Astrocyte (in vitro differentiated cells and primary cell): Measurements from ENCODE around the gene RBP3. TPM values are rescaled to one million over a fixed set of nuclear protein-coding genes. Genes with fewer than 3 reads are reported as not detected.

Experiments
- DNase-seq: peaks from one replicate; pipeline ENCODE4 v3.0.0-alpha.2; 2010; ENCODE audit warnings: low read depth
- FAIRE-seq: peaks from 2 replicates; lab custom pipeline; 2011; peaks lifted over from hg19 to GRCh38; lab: Jason Lieb, UNC
- H2AFZ ChIP-seq: 2 replicates; pipeline ENCODE4 v1.6.0; 2012; ENCODE audit warnings: low read depth, low read length, inconsistent platforms
- H3K27ac ChIP-seq: 2 replicates; pipeline ENCODE4 v1.5.1; 2011; ENCODE audit warnings: low read depth, low read length, inconsistent platforms
- H3K27me3 ChIP-seq: 2 replicates; pipeline ENCODE4 v1.6.0; 2011; ENCODE audit warnings: low read length, inconsistent platforms; ENCODE audit not compliant: insufficient read depth
- H3K36me3 ChIP-seq: 2 replicates; pipeline ENCODE4 v1.5.1; 2011; ENCODE audit warnings: low read length, inconsistent platforms; ENCODE audit not compliant: insufficient read depth
- H3K4me1 ChIP-seq: 2 replicates; pipeline ENCODE4 v1.5.1; 2011; ENCODE audit warnings: low read length, inconsistent platforms; ENCODE audit not compliant: insufficient read depth
- H3K4me2 ChIP-seq: 2 replicates; pipeline ENCODE4 v1.6.0; 2012; ENCODE audit warnings: low read length, inconsistent platforms
- H3K4me3 ChIP-seq: 2 replicates; pipeline ENCODE4 v1.5.1; 2011; ENCODE audit warnings: low read depth, mild to moderate bottlenecking, low read length, inconsistent platforms; ENCODE audit not compliant: insufficient read depth
- H3K79me2 ChIP-seq: 2 replicates; pipeline ENCODE4 v1.6.0; 2012; ENCODE audit warnings: mild to moderate bottlenecking, low read length, inconsistent platforms; ENCODE audit not compliant: insufficient read depth
- H3K9ac ChIP-seq: 2 replicates; pipeline ENCODE4 v1.6.0; 2012; ENCODE audit warnings: mild to moderate bottlenecking, low read length, inconsistent platforms
- H3K9me3 ChIP-seq: 2 replicates; pipeline ENCODE4 v1.5.1; 2012; ENCODE audit warnings: low read depth, mild to moderate bottlenecking, low read length, inconsistent platforms; ENCODE audit not compliant: insufficient read depth
- H4K20me1 ChIP-seq: 2 replicates; pipeline ENCODE4 v1.6.0; 2012; ENCODE audit warnings: low read length, inconsistent platforms; ENCODE audit not compliant: insufficient read depth
- H3K27ac Mint-ChIP-seq: one replicate; pipeline ENCODE4 v1.8.0; 2021; ENCODE audit warnings: mild to moderate bottlenecking, mixed read lengths; ENCODE audit not compliant: unreplicated experiment
- H3K27me3 Mint-ChIP-seq: one replicate; pipeline ENCODE4 v1.8.0; 2021; ENCODE audit warnings: low read depth, mixed read lengths; ENCODE audit not compliant: unreplicated experiment
- H3K36me3 Mint-ChIP-seq: one replicate; pipeline ENCODE4 v1.8.0; 2021; ENCODE audit warnings: low read depth, mixed read lengths; ENCODE audit not compliant: unreplicated experiment
- H3K4me1 Mint-ChIP-seq: one replicate; pipeline ENCODE4 v1.8.0; 2021; ENCODE audit warnings: low read depth, mixed read lengths; ENCODE audit not compliant: unreplicated experiment
- H3K4me3 Mint-ChIP-seq: one replicate; pipeline ENCODE4 v1.8.0; 2021; ENCODE audit warnings: mild to moderate bottlenecking, moderate library complexity, mixed read lengths; ENCODE audit not compliant: unreplicated experiment
- H3K9me3 Mint-ChIP-seq: one replicate; pipeline ENCODE4 v1.8.0; 2021; ENCODE audit warnings: mild to moderate bottlenecking, mixed read lengths; ENCODE audit not compliant: unreplicated experiment
- EZH2 ChIP-seq: IDR thresholded peaks from 2 replicates; pipeline ENCODE4 v1.6.1; 2012; ENCODE audit warnings: mild to moderate bottlenecking, low read length, inconsistent platforms; ENCODE audit not compliant: insufficient read depth
- total RNA-seq: library from RNA; stranded (reverse); gene quantifications from 2 replicates; pipeline ENCODE4 v1.2.1, GENCODE V29; 2021
- TF ChIP-seq, protein P1 (sequence below): IDR thresholded peaks from 2 replicates; pipeline ENCODE4 v1.5.1; 2011; ENCODE audit warnings: low read depth, mild to moderate bottlenecking, inconsistent platforms, low read length, moderate library complexity; ENCODE audit not compliant: insufficient read depth

The RBP3 gene
- total RNA-seq, 1 donor from 2014 or later, result not detected

DNA sequence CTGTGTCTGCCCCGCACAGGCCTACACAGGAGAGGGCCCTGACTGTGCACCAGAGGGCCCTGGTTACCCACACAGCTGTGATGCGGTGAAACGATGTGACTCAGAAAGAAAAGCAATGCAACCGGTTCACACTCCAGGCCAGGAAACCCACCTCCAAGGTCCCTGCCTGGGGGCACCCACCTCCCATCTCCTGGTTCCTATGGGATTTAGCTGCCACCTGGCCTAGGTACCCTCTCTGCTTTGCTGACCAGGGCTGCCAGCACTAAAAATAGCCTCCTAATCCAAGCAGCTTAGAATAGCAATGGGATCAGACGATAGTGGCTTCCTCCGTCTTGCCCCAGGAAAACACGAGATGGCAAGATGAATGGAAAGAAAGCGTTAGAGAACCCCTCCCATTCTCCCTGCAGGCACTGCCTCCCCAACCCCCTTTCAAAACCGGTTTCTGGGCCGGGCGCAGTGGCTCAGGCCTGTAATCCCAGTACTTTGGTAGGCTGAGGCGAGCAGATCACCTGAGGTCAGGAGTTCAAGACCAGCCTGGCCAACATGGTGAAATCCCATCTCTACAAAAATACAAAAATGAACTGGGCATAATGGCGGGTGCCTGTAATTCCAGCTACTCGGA, 12.4 kb downstream of the RBP3 start:
- H3K36me3 Mint-ChIP-seq, result no peaks in the 10 kb centered on the region
- Histone ChIP-seq H3K36me3 (no peaks in the 10 kb centered on the region), H3K4me3 (no peak overlapping the region), H3K9ac (no peak overlapping the region), H3K4me1 (no peaks in the 10 kb centered on the region), H3K4me2 (no peak overlapping the region), H3K27ac (no peak overlapping the region), H4K20me1 (no peaks in the 10 kb centered on the region), H2AFZ (no peak overlapping the region), H3K79me2 (no peaks in the 10 kb centered on the region), H3K27me3 (no peaks in the 10 kb centered on the region), H3K9me3 (no peaks in the 10 kb centered on the region)
- H3K27ac Mint-ChIP-seq, result no peak overlapping the region
- DNase-seq (no peak), FAIRE-seq (no peak)
- H3K4me3 Mint-ChIP-seq, result no peak overlapping the region
- H3K4me1 Mint-ChIP-seq, result no peaks in the 10 kb centered on the region
- H3K27me3 Mint-ChIP-seq, result peaks cover 18% of the 10 kb centered on the region
- no peaks in the 10 kb centered on the region for H3K9me3 Mint-ChIP-seq
- TF ChIP-seq EZH2, result no peak
- TF ChIP-seq, protein P1, sequence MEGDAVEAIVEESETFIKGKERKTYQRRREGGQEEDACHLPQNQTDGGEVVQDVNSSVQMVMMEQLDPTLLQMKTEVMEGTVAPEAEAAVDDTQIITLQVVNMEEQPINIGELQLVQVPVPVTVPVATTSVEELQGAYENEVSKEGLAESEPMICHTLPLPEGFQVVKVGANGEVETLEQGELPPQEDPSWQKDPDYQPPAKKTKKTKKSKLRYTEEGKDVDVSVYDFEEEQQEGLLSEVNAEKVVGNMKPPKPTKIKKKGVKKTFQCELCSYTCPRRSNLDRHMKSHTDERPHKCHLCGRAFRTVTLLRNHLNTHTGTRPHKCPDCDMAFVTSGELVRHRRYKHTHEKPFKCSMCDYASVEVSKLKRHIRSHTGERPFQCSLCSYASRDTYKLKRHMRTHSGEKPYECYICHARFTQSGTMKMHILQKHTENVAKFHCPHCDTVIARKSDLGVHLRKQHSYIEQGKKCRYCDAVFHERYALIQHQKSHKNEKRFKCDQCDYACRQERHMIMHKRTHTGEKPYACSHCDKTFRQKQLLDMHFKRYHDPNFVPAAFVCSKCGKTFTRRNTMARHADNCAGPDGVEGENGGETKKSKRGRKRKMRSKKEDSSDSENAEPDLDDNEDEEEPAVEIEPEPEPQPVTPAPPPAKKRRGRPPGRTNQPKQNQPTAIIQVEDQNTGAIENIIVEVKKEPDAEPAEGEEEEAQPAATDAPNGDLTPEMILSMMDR, result no peak

DNA sequence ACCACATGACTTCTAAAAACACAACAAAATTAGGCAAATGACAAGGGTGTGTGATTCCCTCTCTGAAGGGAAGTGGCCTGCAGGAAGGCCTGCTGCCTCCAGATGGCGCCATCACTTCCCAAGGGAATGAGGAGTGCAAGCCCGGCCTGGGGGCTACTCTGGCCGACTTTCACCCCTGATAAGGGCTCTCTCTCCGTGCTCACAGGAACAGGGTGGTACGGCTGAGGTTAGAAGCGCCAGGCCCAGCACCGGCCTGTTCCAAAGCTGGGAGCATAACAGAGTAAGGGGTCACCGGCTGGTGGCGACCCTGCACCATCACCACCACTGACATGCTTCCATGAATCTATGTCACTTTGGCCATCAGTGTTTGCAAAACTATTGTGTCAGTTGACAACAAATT, 13.1 kb downstream of the RBP3 start:
- Histone ChIP-seq H3K4me2 (no peak overlapping the region), H3K9ac (no peak overlapping the region), H2AFZ (no peak overlapping the region), H3K27ac (no peak overlapping the region), H3K27me3 (no peaks in the 10 kb centered on the region), H3K4me3 (no peak overlapping the region), H3K4me1 (no peaks in the 10 kb centered on the region), H3K9me3 (no peaks in the 10 kb centered on the region), H3K36me3 (no peaks in the 10 kb centered on the region), H3K79me2 (no peaks in the 10 kb centered on the region), H4K20me1 (no peaks in the 10 kb centered on the region)
- H3K27me3 Mint-ChIP-seq, result peaks cover 20% of the 10 kb centered on the region
- no peak overlapping the region for H3K27ac Mint-ChIP-seq
- TF ChIP-seq, protein P1, result peak; percentile 83
- no peak for TF ChIP-seq EZH2
- H3K4me1 Mint-ChIP-seq, result no peaks in the 10 kb centered on the region
- H3K4me3 Mint-ChIP-seq, result no peak overlapping the region
- peaks cover 3% of the 10 kb centered on the region for H3K9me3 Mint-ChIP-seq
- DNase-seq (no peak), FAIRE-seq (no peak)
- H3K36me3 Mint-ChIP-seq, result no peaks in the 10 kb centered on the region

DNA sequence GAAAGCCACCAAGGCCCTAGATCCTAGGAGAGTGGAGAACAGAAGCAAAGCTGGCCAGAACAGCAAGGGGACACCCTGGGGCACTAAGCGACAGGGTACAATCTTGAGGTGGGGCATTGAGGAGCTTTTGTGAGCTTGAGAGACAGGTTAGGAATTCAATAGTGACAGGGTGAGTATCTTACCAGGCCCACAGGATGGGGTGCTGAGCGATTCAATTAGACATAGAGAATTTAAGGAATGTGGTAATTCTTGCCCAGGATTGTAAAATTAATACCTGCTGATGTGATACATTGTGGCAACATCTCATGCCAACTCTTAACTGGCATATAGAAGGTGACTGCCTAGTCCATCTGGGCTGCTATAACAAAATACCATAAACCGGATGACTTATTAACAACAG, 14.0 kb downstream of the RBP3 start:
- Histone ChIP-seq H3K9me3 (no peaks in the 10 kb centered on the region), H3K4me2 (no peak overlapping the region), H3K79me2 (no peaks in the 10 kb centered on the region), H2AFZ (no peak overlapping the region), H4K20me1 (no peaks in the 10 kb centered on the region), H3K4me3 (no peak overlapping the region), H3K27ac (no peak overlapping the region), H3K4me1 (no peaks in the 10 kb centered on the region), H3K9ac (no peak overlapping the region), H3K27me3 (no peaks in the 10 kb centered on the region), H3K36me3 (no peaks in the 10 kb centered on the region)
- H3K36me3 Mint-ChIP-seq, result peaks cover 2% of the 10 kb centered on the region
- peaks cover 27% of the 10 kb centered on the region for H3K27me3 Mint-ChIP-seq
- no peak overlapping the region for H3K4me3 Mint-ChIP-seq
- DNase-seq, result no peak
- TF ChIP-seq EZH2, result no peak
- TF ChIP-seq, protein P1, result no peak
- no peak overlapping the region for H3K27ac Mint-ChIP-seq
- no peaks in the 10 kb centered on the region for H3K4me1 Mint-ChIP-seq
- H3K9me3 Mint-ChIP-seq, result peaks cover 3% of the 10 kb centered on the region
- no peak for FAIRE-seq
